ENCODE results near the gene IQSEC2.

DNA sequence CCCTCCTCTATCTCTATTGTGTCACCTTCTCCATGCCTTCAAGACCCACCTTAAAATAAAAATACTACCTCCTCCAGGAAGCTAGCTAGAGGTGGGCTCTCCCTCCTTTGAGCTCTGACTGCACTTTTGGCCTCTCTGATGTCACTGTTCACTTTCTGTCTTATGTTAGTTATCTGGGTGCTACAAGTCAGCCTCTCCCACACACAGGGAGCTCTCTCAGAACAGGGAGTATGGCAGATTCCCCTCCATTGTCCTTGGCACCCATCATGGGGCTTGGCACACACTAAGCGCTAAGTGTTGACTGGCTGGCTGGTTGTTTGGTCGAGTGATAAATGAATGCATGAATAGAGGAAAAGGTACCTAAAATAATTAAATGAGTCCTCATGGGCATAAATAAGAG lies 35.2 kb downstream of the IQSEC2 start:
- no peak for TF ChIP-seq CTCF (IDR thresholded peaks at IDR 0.05; ENCODE audit: insufficient read depth, low read length)
- no peak for TF ChIP-seq REST (IDR thresholded peaks at IDR 0.05; ENCODE audit: insufficient replicate concordance, low read depth)
- no peak for TF ChIP-seq POLR2AphosphoS5 (IDR thresholded peaks at IDR 0.05; ENCODE audit: low read depth)

All from HL-60 (cell line).